Esophagus muscularis mucosa (tissue), 4 donors: ENCODE results near the gene CST6. TPM values are rescaled to one million over a fixed set of nuclear protein-coding genes. Genes with fewer than 3 reads are reported as not detected.

Experiments used
- DNase-seq: peaks from one replicate; pipeline ENCODE4 v3.0.0-alpha.2; 2017; ENCODE audit errors: extremely low spot score
- H3K27ac ChIP-seq, 4 donors: fragments of 200-600 bp; sonication (generic); replicated peaks in 1 of 4; 1 replicate in 3 of 4; 2 replicates in 1 of 4; pipeline ENCODE4 v1.5.1; 2016 to 2019; ENCODE audit warnings: mild to moderate bottlenecking in 1 of 4
- H3K27me3 ChIP-seq, 4 donors: fragments of 200-600 bp; sonication (generic); one replicate each; pipeline versions ENCODE4 v1.5.1 to v1.6.0; 2016 to 2019
- H3K36me3 ChIP-seq, 4 donors: fragments of 200-600 bp; sonication (generic); one replicate each; pipeline ENCODE4 v1.5.1; 2016 to 2019
- H3K4me1 ChIP-seq, 4 donors: fragments of 200-600 bp; sonication (generic); one replicate each; pipeline ENCODE4 v1.5.1; 2016 to 2019
- H3K4me3 ChIP-seq, 4 donors: fragments of 200-600 bp; sonication (generic); 1 replicate in 2 of 4; 2 replicates in 2 of 4; pipeline ENCODE4 v1.5.1; 2016 to 2019; ENCODE audit warnings: mild to moderate bottlenecking in 4 of 4, moderate library complexity in 1 of 4
- H3K9me3 ChIP-seq, 4 donors: fragments of 200-600 bp; sonication (generic); 1 replicate in 3 of 4; 2 replicates in 1 of 4; pipeline ENCODE4 v1.5.1; 2016 to 2019
- CTCF ChIP-seq, 3 experiments: fragments of 200-600 bp in 2 of 3; fragments of 450-650 bp in 1 of 3; sonication (generic) in 2 of 3; IDR thresholded peaks; one replicate each; pipeline ENCODE4 v1.5.1; 2017 to 2019; ENCODE audit warnings: antibody characterized with exemption in 3 of 3, mild to moderate bottlenecking in 2 of 3, moderate library complexity in 1 of 3
- EP300 ChIP-seq: sonication (generic); formaldehyde crosslinking; IDR thresholded peaks from one replicate; pipeline ENCODE4 v1.6.1; 2017; ENCODE audit warnings: antibody characterized with exemption
- POLR2A ChIP-seq: fragments of 450-650 bp; IDR thresholded peaks from one replicate; pipeline ENCODE4 v1.6.1; 2017; ENCODE audit warnings: antibody characterized with exemption, moderate library complexity, mild to moderate bottlenecking, low read depth
- POLR2AphosphoS5 ChIP-seq, 2 donors: sonication (generic); formaldehyde crosslinking; IDR thresholded peaks; one replicate each; pipeline ENCODE4 v1.6.1; 2017; ENCODE audit warnings: antibody characterized with exemption in 2 of 2
- WGBS: methylation state at CpG from one replicate; pipeline ENCODE4 v1.1.5; 2018; 5-methylcytosine and 5-hydroxymethylcytosine counted together
- intact Hi-C: fragments of 100-400 bp; cut with DNase I; formaldehyde crosslinking; loops from one replicate; pipeline ENCODE4 v1.15.1; 2023
- total RNA-seq, 4 donors: library from RNA; depleted of rRNA; stranded (reverse); fragments of >200 nt; gene quantifications; one replicate each; pipeline versions ENCODE4 v1.1.0 to v1.2.1, GENCODE V29; 2016

The CST6 gene
- total RNA-seq, 4 donors from 2014 or later = not detected

GRCh38 chr11:66013762-66014100 lies 1.9 kb downstream of the CST6 start:
- no peak overlapping the region for H3K4me3 ChIP-seq
- DNase-seq = no peak
- H3K4me1 ChIP-seq = peaks cover 10 to 14% (median 11%) of the 10 kb centered on the region in 4 donors
- H3K27me3 ChIP-seq = peaks cover 0 to 36% (median 22%) of the 10 kb centered on the region in 4 donors
- H3K9me3 ChIP-seq = no peaks in the 10 kb centered on the region
- 70% methylated on average over 6 of the region's 7 CpGs for WGBS
- TF ChIP-seq POLR2AphosphoS5 (IDR thresholded peaks at IDR 0.05) = no peak
- TF ChIP-seq EP300 = no peak
- no peak for TF ChIP-seq CTCF (IDR thresholded peaks at IDR 0.05)
- TF ChIP-seq POLR2A = no peak
- H3K27ac ChIP-seq = no peak overlapping the region
- no peaks in the 10 kb centered on the region for H3K36me3 ChIP-seq
- intact Hi-C loops = no loop called here

- WGBS = 83% methylated on average over 6 of the region's 6 CpGs
- TF ChIP-seq POLR2AphosphoS5 (IDR thresholded peaks at IDR 0.05) (no peak), POLR2A (no peak), CTCF (IDR thresholded peaks at IDR 0.05) (no peak), EP300 (no peak)
- Histone ChIP-seq H3K27ac (no peak overlapping the region), H3K36me3 (no peaks in the 10 kb centered on the region), H3K4me3 (no peak overlapping the region), H3K27me3 (peaks cover 0 to 36% (median 22%) of the 10 kb centered on the region in 4 donors), H3K9me3 (no peaks in the 10 kb centered on the region), H3K4me1 (peaks cover 10 to 14% (median 11%) of the 10 kb centered on the region in 4 donors)
- no peak for DNase-seq
- intact Hi-C loops = no loop called here
Measured at GRCh38 chr11:66014804-66015453, 3.1 kb downstream of the CST6 start.

- H3K27me3 ChIP-seq = peaks cover 0 to 36% (median 22%) of the 10 kb centered on the region in 4 donors
- H3K36me3 ChIP-seq = no peaks in the 10 kb centered on the region
- H3K4me1 ChIP-seq = peaks cover 10 to 14% (median 11%) of the 10 kb centered on the region in 4 donors
- no peak overlapping the region for H3K4me3 ChIP-seq
- TF ChIP-seq CTCF (IDR thresholded peaks at IDR 0.05) (no peak), POLR2A (no peak), EP300 (no peak), POLR2AphosphoS5 (IDR thresholded peaks at IDR 0.05) (no peak)
- no peak for DNase-seq
- H3K9me3 ChIP-seq = no peaks in the 10 kb centered on the region
- no peak overlapping the region for H3K27ac ChIP-seq
- 73% methylated on average over 5 of the region's 7 CpGs for WGBS
- intact Hi-C loops = no loop called here
Measured at GRCh38 chr11:66015454-66015881, 3.7 kb downstream of the CST6 start.

GRCh38 chr11:66015936-66016792 lies 4.4 kb downstream of the CST6 start:
- Histone ChIP-seq H3K4me3 (no peak overlapping the region), H3K4me1 (peaks cover 10 to 14% (median 11%) of the 10 kb centered on the region in 4 donors), H3K27me3 (peaks cover 0 to 36% (median 22%) of the 10 kb centered on the region in 4 donors), H3K9me3 (no peaks in the 10 kb centered on the region), H3K36me3 (no peaks in the 10 kb centered on the region), H3K27ac (no peak overlapping the region)
- intact Hi-C loops = no loop called here
- 85% methylated on average over 17 of the region's 18 CpGs for WGBS
- TF ChIP-seq CTCF (IDR thresholded peaks at IDR 0.05) (no peak), POLR2AphosphoS5 (IDR thresholded peaks at IDR 0.05) (no peak), POLR2A (no peak), EP300 (no peak)
- no peak for DNase-seq
